DMS53 treated with DMSO at 0.1 percent for 48 hours (cell line): ENCODE results near the gene BPI.
"Not testable (repeated sequence)": the region's sequence is repeated elsewhere in the genome, so short reads cannot be mapped to it uniquely, and the experiment has no call there.

Source experiments
- DNase-seq: peaks from one replicate; lab custom pipeline; 2025; ENCODE audit not compliant: unreplicated experiment; lab: John Stamatoyannopoulos, UW

BPI gene

GRCh38 chr20:38331814-38332213 lies 27.9 kb downstream of the BPI start:
- DNase-seq, result no peak

GRCh38 chr20:38334016-38334415 lies 30.1 kb downstream of the BPI start:
- no peak for DNase-seq

GRCh38 chr20:38336726-38337125 lies 32.8 kb downstream of the BPI start:
- no peak for DNase-seq

- DNase-seq, result peak; percentile 26
Observed at GRCh38 chr20:38337561-38338140, 33.7 kb downstream of the BPI start.

- DNase-seq, result no peak
Observed at GRCh38 chr20:38338849-38339520, 35.0 kb downstream of the BPI start.

- not testable (repeated sequence) for DNase-seq
Observed at GRCh38 chr20:38339521-38339896, 35.6 kb downstream of the BPI start.

- DNase-seq, result no peak
Observed at GRCh38 chr20:38339997-38340396, 36.0 kb downstream of the BPI start.

- no peak for DNase-seq
Observed at GRCh38 chr20:38340693-38341092, 36.7 kb downstream of the BPI start.

GRCh38 chr20:38342216-38342615 lies 38.3 kb downstream of the BPI start:
- no peak for DNase-seq

GRCh38 chr20:38342713-38343310 lies 38.9 kb downstream of the BPI start:
- no peak for DNase-seq

GRCh38 chr20:38343311-38344106 lies 39.6 kb downstream of the BPI start:
- no peak for DNase-seq

- no peak for DNase-seq
Observed at GRCh38 chr20:38344107-38344701, 40.2 kb downstream of the BPI start.

GRCh38 chr20:38345643-38346042 lies 41.7 kb downstream of the BPI start:
- no peak for DNase-seq

GRCh38 chr20:38346247-38346651 lies 42.3 kb downstream of the BPI start, which contains the start of gene LBP:
LBP (plus strand) TSS chr20:38346482; CDS start chr20:38346517, 35 bp downstream.
- DNase-seq, result no peak

GRCh38 chr20:38346741-38347140 lies 42.8 kb downstream of the BPI start:
- DNase-seq, result no peak

- DNase-seq, result no peak
Observed at GRCh38 chr20:38349856-38350255, 45.9 kb downstream of the BPI start.

- no peak for DNase-seq
Observed at GRCh38 chr20:38350879-38351775, 47.2 kb downstream of the BPI start.

- no peak for DNase-seq
Observed at GRCh38 chr20:38353316-38353715, 49.4 kb downstream of the BPI start.

- DNase-seq, result no peak
Observed at GRCh38 chr20:38354227-38354626, 50.3 kb downstream of the BPI start.
